ENCODE data around the gene DPEP2.
"Not testable (repeated sequence)": the region's sequence is repeated elsewhere in the genome, so short reads cannot be mapped to it uniquely, and the experiment has no call there.

DPEP2 gene

DNA sequence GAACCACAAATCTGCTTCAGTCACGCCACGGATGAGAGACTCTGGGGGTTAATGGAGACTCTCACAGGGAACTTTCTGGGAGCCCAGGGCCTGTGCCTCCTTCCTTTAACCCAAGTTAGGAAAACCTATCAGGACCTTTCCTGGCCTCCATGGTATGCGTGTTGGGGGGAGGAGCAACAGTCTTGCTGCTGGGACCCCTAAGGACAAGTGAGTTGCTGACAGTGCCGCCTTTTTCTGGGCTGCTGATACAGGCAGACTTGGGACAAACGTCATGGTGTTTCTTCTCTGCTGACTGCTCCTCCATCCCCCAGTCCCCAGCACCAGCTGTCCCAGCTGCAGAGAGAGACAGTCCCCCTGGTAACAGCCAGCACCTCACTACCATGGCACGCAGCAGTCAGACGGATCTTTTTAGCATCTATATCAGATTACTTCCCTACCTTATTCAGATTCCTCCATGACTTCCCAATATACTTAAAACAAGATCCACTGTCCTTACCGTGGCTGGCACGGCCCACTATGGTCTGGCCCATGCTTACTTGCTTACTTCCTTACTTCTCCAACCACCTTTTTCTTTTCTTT lies 10.0 kb upstream of the DPEP2 start:
- in situ Hi-C loops (cut with MboI; ENCODE audit: low sequenced_read_pairs), result no loop called here

DNA sequence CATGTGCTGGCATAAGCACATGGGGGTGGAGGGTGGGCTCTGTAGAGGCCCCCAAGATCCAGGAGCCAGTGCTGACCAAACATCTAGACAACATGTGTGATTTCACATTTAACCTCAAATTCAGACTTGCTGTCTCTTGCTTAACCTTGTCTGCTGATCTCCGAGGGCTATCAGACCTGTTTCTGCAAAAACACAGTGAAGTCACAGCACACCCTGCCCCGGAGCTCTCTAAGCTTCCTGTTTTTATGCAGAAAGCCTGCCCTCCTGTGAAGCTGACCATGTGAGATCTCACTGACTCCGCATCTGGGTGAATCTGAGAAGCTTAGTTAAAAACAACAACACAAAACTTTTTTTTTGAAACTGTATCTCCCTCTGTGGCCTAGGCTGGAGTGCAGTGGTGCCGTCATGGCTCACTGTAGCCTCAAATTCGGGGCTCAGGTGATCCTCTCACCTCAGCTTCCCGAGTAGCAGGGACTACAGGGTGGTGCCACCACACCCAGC lies 6.6 kb upstream of the DPEP2 start:
- in situ Hi-C loops (cut with MboI; ENCODE audit: low sequenced_read_pairs), result no loop called here

DNA sequence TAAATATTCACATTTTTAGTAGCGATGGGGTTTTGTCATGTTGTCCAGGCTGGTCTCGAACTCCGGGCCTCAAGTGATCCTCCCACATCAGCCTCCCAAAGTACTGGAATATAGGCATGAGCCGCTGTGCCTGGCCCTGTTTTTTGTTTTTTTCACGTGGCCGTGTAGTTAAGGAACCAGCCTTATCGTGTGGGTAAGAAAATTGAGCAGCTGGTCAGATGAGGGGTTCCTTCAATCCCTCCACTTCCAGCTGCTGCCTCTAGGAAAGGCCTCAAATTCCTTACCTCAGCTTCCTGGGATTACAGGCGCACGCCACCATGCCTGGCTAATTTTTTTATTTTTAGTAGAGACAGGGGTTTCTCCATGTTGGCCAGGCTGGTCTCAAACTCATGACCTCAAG lies 5.9 kb upstream of the DPEP2 start:
- in situ Hi-C loops (cut with MboI; ENCODE audit: low sequenced_read_pairs), result no loop called here

DNA sequence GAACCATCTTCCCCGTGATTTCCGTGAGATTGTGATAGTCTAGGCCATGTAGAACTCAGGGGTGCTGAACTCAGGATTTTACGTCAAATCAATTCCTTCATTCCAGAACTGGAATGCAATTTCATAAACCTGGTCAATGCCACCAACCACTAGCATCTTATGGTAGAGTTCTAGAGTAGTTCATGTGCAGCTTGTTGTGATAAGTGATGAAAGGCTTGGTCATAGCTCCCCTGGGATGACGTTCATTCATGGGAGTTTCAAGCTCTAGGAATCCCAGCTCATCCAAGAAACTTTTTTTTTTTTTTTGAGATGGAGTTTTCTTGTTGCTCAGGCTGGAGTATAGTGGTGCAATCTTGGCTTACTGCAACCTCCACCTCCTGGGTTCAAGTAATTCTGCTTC lies 3.7 kb upstream of the DPEP2 start:
- in situ Hi-C loops (cut with MboI; ENCODE audit: low sequenced_read_pairs), result no loop called here

DNA sequence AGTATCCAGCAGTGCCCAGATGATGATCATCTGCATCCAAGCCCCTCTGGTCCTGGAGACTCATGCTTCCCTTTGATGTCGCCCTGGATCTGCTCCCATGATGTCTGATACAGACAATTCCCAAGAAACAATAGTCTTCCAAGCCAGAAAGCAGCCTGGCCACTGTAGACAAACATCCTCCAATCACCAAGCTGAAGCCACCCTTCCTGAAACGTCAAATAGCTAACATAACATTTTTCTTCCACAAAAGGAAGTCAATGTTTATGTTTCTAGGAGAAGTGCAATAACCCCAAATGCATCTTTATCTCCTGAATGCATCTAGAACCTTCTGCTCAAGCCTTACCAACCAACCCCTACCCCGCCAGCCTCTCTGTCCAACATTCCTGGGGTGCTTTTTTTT lies 1.2 kb upstream of the DPEP2 start:
- in situ Hi-C loops (cut with MboI; ENCODE audit: low sequenced_read_pairs), result no loop called here

DNA sequence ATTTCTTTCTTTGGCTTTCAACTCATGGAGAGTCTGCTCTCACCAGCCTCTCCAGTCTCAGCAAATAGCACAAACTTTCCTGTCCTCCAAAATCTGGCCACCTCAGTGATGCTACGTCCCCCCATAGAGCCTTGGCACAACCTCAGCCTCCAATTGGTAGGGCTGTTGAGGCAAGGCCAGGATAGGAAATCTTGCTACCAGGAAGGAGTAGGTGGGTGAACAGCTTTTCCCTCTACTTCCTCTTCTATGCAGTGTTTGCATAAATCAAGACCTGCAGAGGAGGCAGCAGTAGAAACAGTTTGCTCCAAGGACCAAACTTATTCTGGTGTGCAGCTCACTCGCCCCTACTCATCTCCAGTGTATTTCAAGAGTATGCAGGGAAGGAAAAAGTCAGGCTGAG lies 701 bp upstream of the DPEP2 start:
- in situ Hi-C loops (cut with MboI; ENCODE audit: low sequenced_read_pairs), result no loop called here

DNA sequence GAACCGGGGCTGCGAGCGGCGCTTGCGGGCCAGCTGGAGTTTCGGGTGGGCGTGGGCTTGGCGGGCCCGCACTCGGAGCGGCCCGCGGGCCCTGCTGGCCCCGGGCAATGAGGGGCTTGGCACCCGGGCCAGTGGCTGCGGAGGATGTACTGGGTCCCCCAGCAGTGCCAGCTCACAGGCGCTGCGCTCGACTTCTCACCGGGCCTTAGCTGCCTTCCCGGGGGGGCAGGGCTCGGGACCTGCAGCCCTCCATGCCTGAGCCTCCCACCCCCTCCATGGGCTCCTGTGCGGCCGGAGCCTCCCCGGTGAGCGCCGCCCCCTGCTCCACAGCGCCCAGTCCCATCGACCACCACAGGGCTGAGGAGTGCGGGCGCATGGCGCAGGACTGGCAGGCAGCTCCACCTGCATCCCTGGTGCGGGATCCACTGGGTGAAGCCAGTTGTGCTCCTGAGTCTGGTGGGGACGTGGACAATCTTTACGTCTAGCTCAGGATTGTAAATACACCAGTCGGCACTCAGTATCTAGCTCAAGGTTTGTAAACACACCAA lies 979 bp downstream of the DPEP2 start:
- in situ Hi-C loops (cut with MboI; ENCODE audit: low sequenced_read_pairs), result not testable (repeated sequence)

DNA sequence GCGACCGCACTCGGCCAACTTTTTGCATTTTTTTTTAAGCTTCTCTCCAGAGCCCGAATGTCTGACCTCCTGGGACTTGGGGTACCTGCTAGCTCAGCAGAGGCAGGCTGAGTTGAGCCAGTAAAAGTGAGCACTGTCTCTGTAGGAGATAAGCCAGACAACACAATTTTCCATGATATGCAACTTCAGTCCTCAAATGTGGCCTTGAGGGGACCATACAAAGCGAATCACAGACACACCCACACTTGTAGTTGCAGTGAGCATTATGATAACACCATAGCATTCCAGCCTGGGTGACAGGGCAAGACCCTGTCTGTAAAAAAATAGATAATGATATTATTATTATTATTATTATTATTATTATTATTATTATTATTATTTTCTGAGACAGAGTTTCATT lies 2.6 kb downstream of the DPEP2 start:
- in situ Hi-C loops (cut with MboI; ENCODE audit: low sequenced_read_pairs), result no loop called here

DNA sequence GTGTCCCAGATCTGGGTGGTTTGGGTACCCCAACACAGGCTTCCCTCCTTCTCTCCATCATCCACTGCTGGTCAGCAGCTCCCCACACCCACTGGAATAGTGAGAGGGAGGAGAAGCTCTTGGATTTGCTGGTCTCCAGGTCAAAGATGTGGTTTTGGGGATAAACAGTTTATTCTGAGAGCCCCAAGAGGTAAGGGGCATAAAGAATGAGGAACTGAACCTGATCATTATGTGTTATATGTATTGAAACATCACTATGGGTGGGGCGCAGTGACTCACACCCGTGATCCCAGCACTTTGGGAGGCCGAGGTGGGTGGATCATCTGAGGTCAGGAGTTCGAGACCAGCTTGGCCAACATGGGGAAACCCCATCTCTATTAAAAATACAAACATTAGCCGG lies 3.9 kb downstream of the DPEP2 start:
- in situ Hi-C loops (cut with MboI; ENCODE audit: low sequenced_read_pairs), result no loop called here

DNA sequence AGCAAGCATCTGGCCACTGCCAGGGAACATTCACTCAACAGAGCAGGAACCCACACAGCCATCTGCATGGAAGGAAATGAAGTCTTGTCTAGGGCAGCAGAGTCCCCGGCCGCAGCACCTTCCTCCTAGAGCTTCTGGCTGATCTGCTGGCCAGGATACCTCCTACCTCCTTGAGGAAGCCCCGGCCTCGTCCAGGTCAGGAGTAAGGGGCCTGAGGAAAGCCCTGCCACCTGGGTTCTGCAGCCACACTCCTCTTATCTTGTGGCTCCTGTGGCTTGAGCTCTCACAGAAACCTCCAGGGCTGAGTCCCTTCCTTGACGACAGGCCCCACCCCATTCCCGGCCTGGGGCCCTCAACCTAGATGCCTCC lies 5.3 kb downstream of the DPEP2 start:
- in situ Hi-C loops (cut with MboI; ENCODE audit: low sequenced_read_pairs), result not testable (repeated sequence)

DNA sequence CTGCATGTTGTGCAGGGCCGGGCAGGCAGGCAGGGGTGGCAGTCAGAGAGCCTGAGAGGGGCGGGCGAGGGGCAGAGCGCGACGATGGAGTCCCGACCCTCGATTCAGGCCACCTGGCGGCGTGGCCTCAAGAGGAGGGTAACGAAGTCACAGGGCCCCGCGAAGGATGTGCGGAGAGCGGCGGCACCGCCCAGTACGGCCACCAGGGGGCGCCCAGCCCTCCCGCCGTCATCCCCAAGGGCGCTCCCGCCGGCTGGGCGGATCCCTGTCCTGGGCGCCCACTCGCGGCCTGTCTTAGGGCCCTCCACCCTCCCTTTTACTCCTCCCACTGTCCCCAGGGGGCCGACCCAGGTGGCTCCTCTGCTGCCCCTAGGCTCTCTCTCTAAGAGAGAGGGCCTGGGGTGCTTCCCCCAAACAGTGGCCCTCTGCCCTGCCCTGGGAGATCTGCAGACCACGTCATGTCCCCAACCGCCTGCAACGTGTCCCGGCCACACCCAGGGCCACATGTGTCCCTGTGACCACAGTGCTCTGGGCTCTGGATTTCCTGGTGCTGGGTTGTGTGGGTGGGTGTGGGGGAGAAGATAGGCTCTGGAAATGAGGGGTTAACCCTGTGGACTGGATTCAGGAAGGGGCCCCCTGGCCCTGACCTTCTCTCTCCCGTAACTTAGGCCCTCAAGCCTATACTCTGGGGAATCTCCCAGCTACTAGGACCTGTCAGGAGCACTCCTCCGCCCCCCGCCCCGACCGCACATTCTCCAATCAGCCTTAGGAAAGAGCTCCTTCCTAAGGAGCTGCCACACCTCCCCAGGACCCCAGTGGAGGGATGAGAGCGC lies 5.9 kb downstream of the DPEP2 start:
- in situ Hi-C loops (cut with MboI; ENCODE audit: low sequenced_read_pairs), result no loop called here

DNA sequence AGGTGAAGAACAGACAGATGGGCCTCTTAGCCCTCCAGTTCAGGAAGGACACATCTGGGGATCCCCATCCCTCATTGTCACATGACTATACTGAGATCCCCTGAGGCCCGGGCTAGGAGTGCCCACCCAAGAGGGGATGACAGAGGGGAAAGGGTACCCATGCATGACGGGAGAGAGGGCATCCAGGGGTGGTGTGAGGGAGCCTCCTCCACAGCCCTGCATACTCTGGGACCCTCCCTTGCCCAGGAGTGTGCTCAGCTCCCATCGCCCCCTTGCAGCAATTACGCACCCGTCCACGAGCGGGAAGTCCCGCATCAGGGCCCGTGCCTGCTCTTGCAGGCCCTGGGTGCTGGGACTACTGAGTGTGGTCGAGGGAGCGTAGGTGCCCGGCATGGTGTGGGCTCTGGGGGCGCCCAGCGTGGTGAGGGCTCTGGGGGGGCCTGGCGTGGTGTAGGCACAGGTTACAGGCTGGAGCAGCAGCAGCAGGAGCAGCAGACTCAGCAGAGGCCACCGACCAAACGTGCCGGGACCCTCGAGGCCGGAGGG lies 6.5 kb downstream of the DPEP2 start:
- in situ Hi-C loops (cut with MboI; ENCODE audit: low sequenced_read_pairs), result no loop called here

DNA sequence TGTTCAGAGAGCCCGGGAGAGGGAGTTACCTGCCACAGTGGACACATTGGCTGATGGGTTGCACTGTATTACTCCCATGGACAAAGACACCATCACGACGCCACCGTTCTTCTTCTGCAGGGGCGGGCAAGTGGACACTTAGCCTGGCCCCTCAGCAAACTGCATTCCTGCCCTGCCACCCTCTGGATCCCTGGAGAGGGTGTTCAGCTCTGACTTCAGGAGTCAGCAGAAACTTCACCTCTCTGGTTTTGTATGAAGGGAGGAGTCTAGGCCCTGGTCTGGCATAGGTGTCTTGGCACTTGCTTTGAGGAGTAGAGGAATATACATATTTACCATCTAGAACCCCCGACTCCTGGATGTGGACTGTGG lies 9.3 kb downstream of the DPEP2 start:
- in situ Hi-C loops (cut with MboI; ENCODE audit: low sequenced_read_pairs), result no loop called here

DNA sequence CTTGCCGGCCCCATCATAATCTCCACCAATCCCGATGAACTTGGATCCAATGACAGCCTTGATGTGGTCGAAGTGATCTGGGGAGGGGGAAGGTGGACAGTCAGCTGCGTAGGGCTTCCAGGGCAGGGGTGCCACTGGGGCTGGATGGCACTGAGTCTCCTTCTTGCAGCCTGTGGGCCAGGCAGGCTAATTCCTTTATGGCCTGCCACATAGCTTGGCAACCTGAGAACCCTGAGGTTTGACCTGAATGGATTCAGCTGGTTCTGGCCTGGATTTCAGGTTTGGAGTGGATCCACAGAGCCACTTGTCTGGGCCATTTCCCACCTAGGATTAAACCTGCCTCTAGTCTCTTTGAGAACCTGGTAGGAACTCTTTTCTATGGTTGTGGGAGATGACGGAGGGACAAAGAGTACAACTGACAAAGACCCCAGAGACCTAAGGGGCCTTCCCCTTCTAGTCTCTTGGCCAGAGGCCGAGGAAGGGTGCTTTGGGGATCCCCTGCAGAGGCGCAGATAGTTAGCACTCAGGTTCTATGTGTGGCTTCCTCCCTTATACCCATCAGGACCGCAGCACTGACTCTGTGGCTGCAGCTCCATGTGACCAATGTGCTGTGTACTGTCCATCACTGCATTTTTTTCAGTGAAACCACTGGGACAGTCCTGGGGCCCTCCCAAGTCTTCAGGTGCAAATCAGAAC lies 9.8 kb downstream of the DPEP2 start:
- in situ Hi-C loops (cut with MboI; ENCODE audit: low sequenced_read_pairs), result no loop called here

DNA sequence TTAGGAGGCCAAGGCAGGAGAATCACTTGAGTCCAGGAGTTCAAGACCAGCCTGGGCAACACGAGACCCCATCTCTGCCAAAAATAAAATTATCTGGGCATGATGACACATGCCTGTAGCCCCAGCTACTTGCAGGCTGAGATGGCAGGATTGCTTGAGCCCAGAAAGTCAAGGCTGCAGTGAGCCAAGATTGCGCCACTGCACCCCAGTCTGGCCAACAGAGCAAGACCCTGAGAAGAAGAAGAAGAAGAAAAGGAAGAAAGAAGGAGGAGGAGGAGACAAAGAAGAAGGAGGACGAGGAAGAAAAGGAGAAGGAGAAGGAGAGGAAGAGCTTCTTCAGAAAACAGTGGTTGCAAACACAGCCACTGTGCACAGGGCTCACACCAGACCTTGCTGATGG lies 10.6 kb downstream of the DPEP2 start:
- in situ Hi-C loops (cut with MboI; ENCODE audit: low sequenced_read_pairs), result no loop called here

DNA sequence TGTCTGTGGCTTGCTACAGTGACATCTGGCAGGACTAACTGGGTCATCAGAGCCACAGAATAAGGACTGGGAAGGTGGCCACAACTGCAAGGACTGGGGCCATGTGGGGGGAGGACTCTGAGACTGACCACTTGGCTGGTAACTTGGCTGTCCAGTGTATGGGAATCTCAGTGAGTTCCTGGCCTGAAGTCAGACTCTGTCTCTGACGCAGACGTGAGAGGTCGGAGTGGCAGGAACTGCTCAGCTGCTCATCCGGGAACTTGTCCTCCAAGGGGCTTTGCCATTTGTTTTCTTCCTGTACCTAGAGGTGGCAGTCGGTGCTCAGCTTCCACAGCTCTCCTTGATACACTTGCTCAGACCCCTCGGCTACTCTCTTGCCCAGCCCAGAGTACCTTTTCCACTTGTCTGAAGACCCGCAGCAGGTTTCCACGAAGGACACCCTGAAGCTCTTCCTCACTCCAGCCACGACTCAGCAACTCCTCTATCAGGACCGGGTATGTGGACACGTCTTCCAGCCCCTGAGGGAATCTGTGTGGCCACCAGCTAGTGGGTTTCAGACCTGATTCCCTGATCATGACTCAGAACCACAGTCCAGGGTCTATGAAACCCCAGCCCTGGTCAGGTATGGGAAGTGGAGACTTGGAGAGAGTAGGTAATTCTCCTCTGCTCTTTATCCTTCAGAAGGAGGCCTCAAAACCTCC lies 11.7 kb downstream of the DPEP2 start:
- in situ Hi-C loops (cut with MboI; ENCODE audit: low sequenced_read_pairs), result no loop called here

DNA sequence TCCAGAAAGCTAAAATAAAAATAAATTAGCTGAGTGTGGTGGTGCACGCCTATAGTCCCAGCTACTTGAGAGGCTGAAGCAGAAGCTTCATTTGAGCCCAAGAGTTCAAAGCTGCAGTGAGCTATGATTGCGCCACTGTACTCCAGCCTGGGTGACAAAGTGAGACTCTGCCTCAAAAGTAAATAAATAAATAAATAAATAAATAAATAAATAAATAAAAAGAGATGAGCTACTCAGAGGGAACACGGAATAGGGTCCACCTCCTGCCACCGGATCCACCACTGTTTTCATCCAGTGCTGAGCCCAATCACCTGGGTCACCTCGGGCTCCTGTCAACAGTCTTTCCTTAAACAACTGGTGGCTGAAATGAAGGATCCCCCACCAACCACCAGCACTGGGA lies 12.3 kb downstream of the DPEP2 start:
- in situ Hi-C loops (cut with MboI; ENCODE audit: low sequenced_read_pairs), result no loop called here

DNA sequence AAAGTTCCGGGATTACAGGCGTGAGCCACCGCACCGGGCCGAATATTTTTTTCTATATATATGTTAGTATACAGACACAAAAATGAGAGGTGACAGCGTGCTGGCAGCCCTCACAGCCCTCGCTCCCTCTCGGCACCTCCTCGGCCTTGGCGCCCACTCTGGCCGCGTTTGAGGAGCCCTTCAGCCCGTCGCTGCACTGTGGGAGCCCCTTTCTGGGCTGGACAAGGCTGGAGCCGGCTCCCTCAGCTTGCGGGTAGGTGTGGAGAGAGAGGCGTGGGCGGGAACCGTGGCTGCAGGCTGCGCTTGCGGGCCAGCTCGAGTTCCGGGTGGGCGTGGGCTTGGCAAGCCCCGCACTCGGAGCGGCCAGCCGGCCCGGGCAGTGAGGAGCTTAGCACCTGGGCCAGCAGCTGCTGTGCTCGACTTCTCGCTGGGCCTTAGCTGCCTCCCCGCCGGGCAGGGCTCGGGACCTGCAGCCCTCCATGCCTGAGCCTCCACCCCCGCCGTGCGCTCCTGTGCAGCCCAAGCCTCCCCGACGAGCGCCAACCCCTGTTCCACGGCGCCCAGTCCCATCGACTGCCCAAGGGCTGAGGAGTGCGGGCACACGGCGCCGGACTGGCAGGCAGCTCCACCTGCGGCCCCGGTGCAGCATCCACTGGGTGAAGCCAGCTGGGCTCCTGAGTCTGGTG lies 17.1 kb downstream of the DPEP2 start:
- in situ Hi-C loops (cut with MboI; ENCODE audit: low sequenced_read_pairs), result no loop called here

DNA sequence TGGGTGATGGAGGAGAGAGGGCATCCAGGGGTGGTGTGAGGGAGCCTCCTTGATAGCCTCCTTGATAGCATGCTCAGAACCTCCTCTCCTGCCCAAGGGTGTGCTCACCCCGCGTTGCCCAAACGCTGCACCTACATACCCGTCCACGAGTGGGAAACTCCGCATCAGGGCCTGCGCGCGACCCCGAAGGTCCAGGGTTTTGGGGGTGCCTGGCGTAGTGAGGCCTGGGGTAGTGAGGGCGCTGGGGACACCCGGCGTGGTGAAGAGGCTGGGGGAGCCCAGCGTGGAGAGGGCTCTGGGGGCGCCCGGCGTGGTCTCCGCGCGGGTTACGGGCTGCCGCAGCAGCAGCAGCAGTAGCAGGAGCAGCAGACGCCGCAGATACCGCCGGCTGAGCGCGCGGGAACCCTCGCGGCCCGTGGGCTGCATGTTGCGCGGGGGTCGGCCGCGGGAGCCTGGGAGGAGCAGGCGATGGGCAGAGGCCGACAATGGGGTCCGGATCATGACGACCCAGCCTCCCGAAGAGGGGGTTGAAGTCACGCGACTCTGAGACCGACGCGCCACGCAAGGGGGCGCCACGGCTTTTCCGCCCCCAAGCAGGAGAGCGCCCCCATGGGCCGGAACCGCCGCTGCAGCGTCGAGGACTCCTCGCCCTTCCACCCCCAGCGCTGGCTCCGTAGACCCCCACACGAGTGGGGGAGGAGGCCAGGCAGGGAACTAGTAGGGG lies 19.2 kb downstream of the DPEP2 start, which contains the start of gene DPEP3:
Gene DPEP3, minus strand, starts transcription at position 545 of the 724 bp plus-strand sequence. Its CDS starts 119 bp downstream, at position 426.
- in situ Hi-C loops (cut with MboI; ENCODE audit: low sequenced_read_pairs), result no loop called here

Measured in HL-60/S4 (cell line).